Karpas-422 (cell line): ENCODE measurements around the gene ADIPOQ. TPM values are rescaled to one million over a fixed set of nuclear protein-coding genes. Genes with fewer than 3 reads are reported as not detected.
"Not testable (repeated sequence)": the region's sequence is repeated elsewhere in the genome, so short reads cannot be mapped to it uniquely, and the experiment has no call there.

ENCODE experiments used
- DNase-seq: peaks from one replicate; pipeline ENCODE4 v3.0.0-alpha.2; 2015
- H2AFZ ChIP-seq: fragments of 200-600 bp; sonication (generic); 2 replicates; pipeline ENCODE4 v1.6.1; 2014; ENCODE audit warnings: antibody characterized with exemption, low read length, mixed read lengths
- H3K27ac ChIP-seq: fragments of 200-600 bp; sonication (generic); 2 replicates; pipeline ENCODE4 v1.5.1; 2014; ENCODE audit warnings: mild to moderate bottlenecking, low read length, moderate library complexity
- H3K27me3 ChIP-seq: fragments of 200-600 bp; sonication (generic); 2 replicates; pipeline ENCODE4 v1.6.1; 2014; ENCODE audit warnings: low read length, mixed read lengths
- H3K36me3 ChIP-seq: fragments of 200-600 bp; sonication (generic); 2 replicates; pipeline ENCODE4 v1.6.1; 2014; ENCODE audit warnings: low read length, mixed read lengths; ENCODE audit not compliant: insufficient read depth
- H3K4me1 ChIP-seq: fragments of 200-600 bp; sonication (generic); 2 replicates; pipeline ENCODE4 v1.6.1; 2014; ENCODE audit warnings: mild to moderate bottlenecking, low read length, mixed read lengths
- H3K4me2 ChIP-seq: fragments of 200-600 bp; sonication (generic); 2 replicates; pipeline ENCODE4 v1.6.1; 2014; ENCODE audit warnings: low read length, low read depth, mild to moderate bottlenecking; ENCODE audit not compliant: poor library complexity, severe bottlenecking
- H3K4me3 ChIP-seq: fragments of 200-600 bp; sonication (generic); 2 replicates; pipeline ENCODE4 v1.5.1; 2014; ENCODE audit warnings: mild to moderate bottlenecking, antibody characterized with exemption, low read length, mixed read lengths
- H3K79me2 ChIP-seq: fragments of 200-600 bp; sonication (generic); 2 replicates; pipeline ENCODE4 v1.6.1; 2014; ENCODE audit warnings: mild to moderate bottlenecking, low read length, mixed read lengths
- H3K9ac ChIP-seq: fragments of 200-600 bp; sonication (generic); 2 replicates; pipeline ENCODE4 v1.6.0; 2014; ENCODE audit warnings: low read length
- H3K9me2 ChIP-seq: fragments of 200-600 bp; sonication (generic), shearing (Covaris generic); replicated peaks from 2 replicates; pipeline ENCODE4 v1.6.0; 2014; ENCODE audit warnings: mild to moderate bottlenecking, low read length, moderate library complexity; ENCODE audit not compliant: insufficient read depth
- H3K9me3 ChIP-seq: fragments of 300-700, 200-600 bp; sonication (generic); 2 replicates; pipeline ENCODE4 v1.6.1; 2014; ENCODE audit warnings: low read length, mixed read lengths
- H4K20me1 ChIP-seq: fragments of 200-600 bp; sonication (generic); 2 replicates; pipeline ENCODE4 v1.6.1; 2014; ENCODE audit warnings: mild to moderate bottlenecking, antibody characterized with exemption, low read length, low read depth; ENCODE audit not compliant: insufficient read depth
- total RNA-seq: library from RNA; depleted of rRNA; stranded (reverse); fragments of >200 nt; shearing (Covaris generic); gene quantifications from 2 replicates; pipeline ENCODE4 v1.2.3, GENCODE V29; 2014; ENCODE audit warnings: low replicate concordance

The ADIPOQ gene
- total RNA-seq, 1 experiment from 2014 or later: not detected

DNA sequence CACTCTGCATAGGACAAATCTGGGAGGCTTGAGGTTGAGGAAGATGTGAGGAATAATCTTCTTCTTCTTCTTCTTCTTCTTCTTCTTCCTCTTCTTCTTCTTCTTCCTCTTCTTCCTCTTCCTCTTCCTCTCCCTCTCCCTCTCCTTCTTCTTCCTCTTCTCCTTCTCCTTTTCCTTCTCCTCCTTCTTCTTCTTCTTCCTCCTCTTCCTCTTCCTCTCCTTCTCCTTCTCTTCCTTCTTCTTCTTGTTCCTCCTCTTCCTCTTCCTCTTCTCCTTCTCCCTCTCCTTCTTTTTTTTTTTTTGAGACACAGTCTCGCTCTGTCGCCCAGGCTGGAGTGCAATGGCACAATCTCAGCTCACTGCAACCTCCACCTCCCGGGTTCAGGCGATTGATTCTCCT lies 47.2 kb downstream of the ADIPOQ start:
- not testable (repeated sequence) for H3K27ac ChIP-seq, H3K79me2 ChIP-seq

DNA sequence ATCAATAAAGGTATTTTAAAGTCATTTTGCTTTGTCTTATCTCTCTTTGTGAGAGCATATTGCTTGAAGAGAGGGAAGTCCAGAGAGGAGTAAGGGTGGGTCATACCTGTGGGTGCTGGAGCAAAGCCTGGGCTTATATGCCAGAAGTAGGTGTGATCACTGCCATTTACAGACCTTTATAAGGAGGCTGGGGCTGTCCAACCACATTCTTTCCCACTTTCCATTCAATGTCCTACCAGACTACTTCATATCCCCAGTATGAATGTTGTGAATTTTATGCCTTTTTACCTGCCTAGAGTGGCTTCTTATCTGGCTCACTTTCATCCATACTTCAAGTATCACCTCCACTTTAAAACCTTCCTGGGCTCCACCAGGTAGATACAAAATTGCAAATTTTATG lies 48.4 kb downstream of the ADIPOQ start:
- Histone ChIP-seq H2AFZ (no peak overlapping the region), H3K9ac (no peak overlapping the region), H3K27ac (no peak overlapping the region), H3K4me3 (no peak overlapping the region), H4K20me1 (no peaks in the 10 kb centered on the region), H3K4me1 (peaks cover 10% of the 10 kb centered on the region), H3K4me2 (no peak overlapping the region), H3K9me3 (no peaks in the 10 kb centered on the region), H3K79me2 (no peaks in the 10 kb centered on the region), H3K36me3 (no peaks in the 10 kb centered on the region), H3K9me2 (no peaks in the 10 kb centered on the region), H3K27me3 (0 out of 2 replicates have a peak, but pooled peaks cover 3% of the 10 kb centered on the region)
- DNase-seq: no peak

More for the DNA sequence above, 47.2 kb downstream of the ADIPOQ start:
- H3K9me3 ChIP-seq, H2AFZ ChIP-seq, H3K27me3 ChIP-seq, DNase-seq, H3K4me3 ChIP-seq, H3K9ac ChIP-seq, H4K20me1 ChIP-seq, H3K36me3 ChIP-seq, H3K9me2 ChIP-seq, H3K4me2 ChIP-seq: not testable (repeated sequence)
- peaks cover 10% of the 10 kb centered on the region for H3K4me1 ChIP-seq

DNA sequence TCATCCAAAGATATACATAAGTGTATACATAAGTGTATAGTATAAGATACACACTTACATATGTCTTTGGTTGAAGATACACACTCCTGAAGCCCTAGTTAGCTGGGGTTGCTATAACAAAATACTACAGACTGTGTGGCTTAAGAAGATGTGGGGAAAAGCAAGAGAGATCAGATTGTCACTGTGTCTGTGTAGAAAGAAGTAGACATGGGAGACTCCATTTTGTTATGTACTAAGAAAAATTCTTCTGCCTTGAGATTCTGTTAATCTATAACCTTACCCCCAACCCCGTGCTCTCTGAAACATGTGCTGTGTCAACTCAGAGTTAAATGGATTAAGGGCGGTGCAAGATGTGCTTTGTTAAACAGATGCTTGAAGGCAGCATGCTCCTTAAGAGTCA lies 50.6 kb downstream of the ADIPOQ start:
- not testable (repeated sequence) for H3K9ac ChIP-seq, H3K79me2 ChIP-seq

DNA sequence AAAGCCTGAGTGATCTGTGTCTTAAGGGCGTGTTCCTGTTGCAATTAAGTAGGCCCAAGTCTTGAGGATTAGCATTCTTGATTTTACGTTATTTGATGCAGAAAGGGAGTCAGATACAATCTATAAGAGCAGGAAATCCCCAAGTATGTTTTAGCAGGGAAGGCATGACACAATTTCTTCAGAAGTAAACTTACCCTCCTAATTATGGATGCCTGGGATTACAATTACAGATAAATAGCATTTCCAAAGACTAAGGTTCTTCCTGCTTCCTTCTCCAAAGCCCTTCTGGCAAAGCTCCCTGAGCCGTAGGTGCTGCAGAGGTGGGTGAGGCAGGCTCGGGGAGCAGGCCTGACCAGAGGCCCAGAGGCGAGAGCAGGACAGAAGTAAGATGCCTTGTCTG lies 52.9 kb downstream of the ADIPOQ start:
- Histone ChIP-seq H3K4me1 (no peaks in the 10 kb centered on the region), H3K9ac (no peak overlapping the region), H3K9me2 (no peaks in the 10 kb centered on the region), H3K36me3 (no peaks in the 10 kb centered on the region), H2AFZ (no peak overlapping the region), H4K20me1 (no peaks in the 10 kb centered on the region), H3K27me3 (0 out of 2 replicates have a peak, but pooled peaks cover 3% of the 10 kb centered on the region), H3K79me2 (no peaks in the 10 kb centered on the region), H3K9me3 (no peaks in the 10 kb centered on the region), H3K4me3 (no peak overlapping the region), H3K4me2 (no peak overlapping the region), H3K27ac (no peak overlapping the region)
- no peak for DNase-seq

More for the DNA sequence above, 50.6 kb downstream of the ADIPOQ start:
- H3K4me1 ChIP-seq: peaks cover 10% of the 10 kb centered on the region
- not testable (repeated sequence) for H3K4me3 ChIP-seq, DNase-seq, H3K4me2 ChIP-seq, H3K27me3 ChIP-seq, H3K36me3 ChIP-seq, H3K27ac ChIP-seq, H3K9me3 ChIP-seq, H3K9me2 ChIP-seq, H2AFZ ChIP-seq, H4K20me1 ChIP-seq

DNA sequence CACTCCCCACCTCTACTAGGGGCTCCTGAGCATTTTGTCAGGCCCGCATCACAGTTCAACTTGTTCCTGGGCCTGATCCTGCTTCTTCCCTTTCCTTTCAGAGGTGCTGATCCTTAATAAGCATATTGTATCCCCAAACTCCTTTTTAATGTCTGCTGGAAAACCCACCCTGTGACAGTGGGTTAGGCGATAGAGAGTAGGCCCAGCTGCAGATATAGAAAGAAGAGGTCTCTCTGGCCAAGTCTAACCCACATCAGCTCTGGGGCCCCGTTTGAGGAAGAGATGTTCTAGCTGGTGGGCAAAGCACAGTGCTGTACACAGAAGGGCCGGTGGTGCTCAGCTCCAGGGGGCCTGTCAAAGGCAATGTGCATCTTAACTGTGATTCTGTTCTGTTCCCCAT lies 53.5 kb downstream of the ADIPOQ start:
- H3K9me3 ChIP-seq: no peaks in the 10 kb centered on the region
- no peak overlapping the region for H3K9ac ChIP-seq
- no peak overlapping the region for H2AFZ ChIP-seq
- H3K4me3 ChIP-seq: no peak overlapping the region
- no peaks in the 10 kb centered on the region for H4K20me1 ChIP-seq
- H3K79me2 ChIP-seq: no peaks in the 10 kb centered on the region
- H3K27me3 ChIP-seq: 0 out of 2 replicates have a peak, but pooled peaks cover 3% of the 10 kb centered on the region
- H3K4me1 ChIP-seq: no peaks in the 10 kb centered on the region
- no peaks in the 10 kb centered on the region for H3K36me3 ChIP-seq
- H3K4me2 ChIP-seq: no peak overlapping the region
- DNase-seq: no peak
- H3K27ac ChIP-seq: no peak overlapping the region
- no peaks in the 10 kb centered on the region for H3K9me2 ChIP-seq

DNA sequence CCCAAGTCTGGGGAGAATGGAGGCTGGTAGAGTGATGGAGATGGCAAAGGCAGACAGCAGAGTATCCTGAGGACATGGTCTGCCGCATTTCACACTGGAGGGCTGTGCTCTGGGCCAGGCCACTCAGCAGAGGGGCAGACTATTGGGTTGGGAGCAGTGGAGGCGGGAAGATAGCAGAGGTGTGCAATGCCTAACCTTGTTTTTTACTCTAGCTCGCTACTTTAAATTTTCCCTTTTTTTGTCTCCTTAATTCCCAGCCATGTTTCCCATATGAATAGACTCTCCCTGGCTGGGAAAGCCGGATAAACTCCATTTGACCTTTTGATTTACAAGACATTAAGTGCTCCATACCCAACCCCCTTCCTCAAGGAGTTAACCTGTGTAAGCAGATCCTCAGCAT lies 54.4 kb downstream of the ADIPOQ start:
- H3K4me3 ChIP-seq: no peak overlapping the region
- H3K36me3 ChIP-seq: no peaks in the 10 kb centered on the region
- H3K27me3 ChIP-seq: 0 out of 2 replicates have a peak, but pooled peaks cover 3% of the 10 kb centered on the region
- H3K9me3 ChIP-seq: no peaks in the 10 kb centered on the region
- H3K4me2 ChIP-seq: no peak overlapping the region
- no peaks in the 10 kb centered on the region for H4K20me1 ChIP-seq
- H3K27ac ChIP-seq: no peak overlapping the region
- no peak overlapping the region for H2AFZ ChIP-seq
- no peaks in the 10 kb centered on the region for H3K9me2 ChIP-seq
- no peaks in the 10 kb centered on the region for H3K79me2 ChIP-seq
- H3K4me1 ChIP-seq: 0 out of 2 replicates have a peak, but pooled peaks cover 2% of the 10 kb centered on the region
- H3K9ac ChIP-seq: no peak overlapping the region
- no peak for DNase-seq

DNA sequence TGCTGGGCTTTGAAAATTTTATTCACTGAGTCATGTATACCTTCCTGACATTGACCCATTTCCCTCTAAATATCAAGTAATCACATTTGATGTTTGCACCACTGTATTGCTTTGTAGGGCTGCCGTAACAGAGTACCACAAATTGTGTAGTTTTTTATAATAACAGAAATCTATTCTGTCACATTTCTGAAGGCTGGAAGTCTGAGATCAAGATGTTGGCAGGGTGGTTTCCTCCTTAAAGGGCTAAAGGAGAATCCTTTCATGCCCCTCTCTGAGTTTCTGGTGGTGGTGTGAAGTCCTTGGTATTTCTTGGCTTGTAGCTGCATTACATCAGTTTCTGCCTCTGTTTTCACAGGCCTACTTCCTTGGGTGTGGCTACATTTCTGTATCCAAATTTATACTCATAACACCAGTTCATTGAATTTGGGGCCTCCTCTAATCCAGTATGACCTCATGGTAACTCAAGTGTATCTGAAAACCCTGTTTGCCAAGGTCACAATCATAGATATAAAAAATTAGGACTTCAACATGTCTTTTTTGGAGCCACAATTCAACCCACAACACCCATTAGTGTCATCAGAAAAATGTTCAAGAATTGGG lies 58.7 kb downstream of the ADIPOQ start:
- Histone ChIP-seq H3K4me1 (0 out of 2 replicates have a peak, but pooled peaks cover 2% of the 10 kb centered on the region), H3K9me3 (no peaks in the 10 kb centered on the region), H3K9me2 (no peaks in the 10 kb centered on the region), H3K79me2 (no peaks in the 10 kb centered on the region), H3K4me2 (no peak overlapping the region), H4K20me1 (no peaks in the 10 kb centered on the region), H3K27me3 (no peaks in the 10 kb centered on the region), H3K4me3 (no peak overlapping the region), H2AFZ (no peak overlapping the region), H3K9ac (no peak overlapping the region), H3K36me3 (no peaks in the 10 kb centered on the region), H3K27ac (no peak overlapping the region)
- no peak for DNase-seq

DNA sequence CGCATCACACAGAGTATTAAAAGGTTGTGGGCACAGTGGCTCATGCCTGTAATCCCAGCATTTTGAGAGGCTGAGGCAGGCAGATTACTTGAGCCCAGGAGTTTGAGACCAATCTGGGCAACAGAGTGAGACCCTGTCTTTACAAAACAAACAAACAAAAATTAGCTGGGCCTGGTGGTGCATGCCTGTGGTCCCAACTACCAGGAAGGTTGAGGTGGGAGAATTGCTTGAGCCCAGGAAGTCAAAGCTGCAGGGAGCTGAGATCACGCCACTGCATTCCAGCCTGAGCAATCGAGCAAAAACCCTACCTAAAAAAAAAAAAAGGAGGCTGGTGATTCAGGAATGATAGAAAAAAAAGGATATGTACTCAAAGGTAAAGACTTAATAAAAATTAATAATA lies 59.6 kb downstream of the ADIPOQ start:
- H3K9me2 ChIP-seq: no peaks in the 10 kb centered on the region
- no peak overlapping the region for H3K4me2 ChIP-seq
- H3K36me3 ChIP-seq: no peaks in the 10 kb centered on the region
- H3K27ac ChIP-seq: no peak overlapping the region
- H4K20me1 ChIP-seq: no peaks in the 10 kb centered on the region
- no peaks in the 10 kb centered on the region for H3K79me2 ChIP-seq
- 0 out of 2 replicates have a peak, but pooled peaks cover 2% of the 10 kb centered on the region for H3K4me1 ChIP-seq
- no peaks in the 10 kb centered on the region for H3K27me3 ChIP-seq
- no peak overlapping the region for H3K9ac ChIP-seq
- DNase-seq: no peak
- no peak overlapping the region for H2AFZ ChIP-seq
- H3K4me3 ChIP-seq: no peak overlapping the region
- no peaks in the 10 kb centered on the region for H3K9me3 ChIP-seq
